ENCODE data around the gene DDX28.
"Not testable (repeated sequence)": the region's sequence is repeated elsewhere in the genome, so short reads cannot be mapped to it uniquely, and the experiment has no call there.

Gene DDX28

DNA sequence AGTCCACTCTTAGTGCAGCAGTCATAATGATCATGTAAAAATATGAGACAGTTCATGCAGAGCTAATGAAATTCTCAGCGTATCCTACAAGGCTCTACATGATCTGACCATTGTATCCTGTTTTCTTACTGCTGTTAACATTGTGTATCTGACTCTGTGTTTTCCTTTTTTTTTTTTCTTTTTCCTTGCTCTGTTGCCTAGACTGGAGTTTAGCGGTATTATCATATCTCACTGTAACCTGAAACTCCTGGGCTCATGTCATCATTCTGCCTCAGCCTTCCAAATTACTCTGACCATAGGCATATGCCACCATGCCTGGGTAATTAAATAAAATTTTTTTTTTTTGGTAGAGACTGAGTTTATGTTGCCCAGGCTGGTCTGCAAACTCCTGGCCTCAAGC, 12.2 kb upstream of the DDX28 start:
- DNase-seq = no peak

DNA sequence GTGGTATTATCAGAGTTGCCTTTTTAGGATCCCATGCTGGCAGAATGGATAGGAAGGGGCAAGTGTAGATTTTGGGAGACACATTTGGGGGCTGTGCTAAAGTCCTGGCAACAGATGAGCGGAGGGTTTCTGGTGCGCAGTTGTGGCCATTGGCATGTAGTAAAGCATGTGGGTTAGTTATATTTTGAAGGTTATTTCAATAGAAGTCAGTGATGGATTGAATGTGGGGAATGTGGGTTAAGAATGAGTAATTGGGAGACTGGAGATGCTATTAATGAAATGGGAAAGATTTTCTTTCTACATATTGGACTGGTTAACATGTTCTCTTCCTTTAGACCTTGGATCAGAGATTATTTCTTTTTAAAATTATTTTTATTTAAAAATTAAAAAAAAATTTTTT, 10.1 kb upstream of the DDX28 start:
- DNase-seq = no peak

DNA sequence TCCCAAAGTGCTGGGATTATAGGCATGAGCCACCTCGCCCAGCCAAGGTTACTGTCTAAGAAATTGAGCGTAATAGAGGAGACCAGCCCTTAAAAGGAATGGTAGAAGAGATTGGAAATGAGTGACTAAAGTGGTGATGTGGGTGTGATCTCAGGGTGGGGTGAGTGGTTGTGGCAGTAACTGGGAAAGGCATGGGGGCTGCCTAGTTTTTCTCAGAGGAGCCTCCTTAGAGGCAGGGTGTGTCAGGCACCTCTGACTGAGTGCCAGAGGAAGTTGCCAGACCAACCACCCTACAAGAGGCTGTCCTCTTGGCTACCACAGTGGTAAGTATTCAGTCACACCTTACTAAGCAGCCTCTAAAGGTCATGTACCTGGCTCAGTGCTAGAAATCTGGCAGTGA, 8.9 kb upstream of the DDX28 start:
- DNase-seq = no peak

DNA sequence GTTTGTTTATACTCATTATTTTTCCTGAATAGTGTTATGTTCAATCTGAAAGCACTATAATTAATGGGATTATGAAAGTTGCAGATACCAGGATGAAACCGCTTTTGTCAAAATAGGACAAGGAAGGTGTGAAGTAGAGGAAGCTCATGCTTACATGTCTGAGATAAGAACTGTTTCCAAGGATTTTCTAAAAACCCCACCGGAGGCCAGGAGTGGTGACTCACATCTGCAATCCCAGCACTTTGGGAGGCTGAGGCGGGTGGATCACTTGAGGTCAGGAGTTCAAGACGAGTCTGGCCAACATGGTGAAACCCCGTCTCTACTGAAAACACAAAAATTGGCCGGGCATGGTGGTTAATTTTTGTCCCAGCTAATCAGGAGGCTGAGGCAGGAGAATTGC, 7.1 kb upstream of the DDX28 start:
- DNase-seq = not testable (repeated sequence)

DNA sequence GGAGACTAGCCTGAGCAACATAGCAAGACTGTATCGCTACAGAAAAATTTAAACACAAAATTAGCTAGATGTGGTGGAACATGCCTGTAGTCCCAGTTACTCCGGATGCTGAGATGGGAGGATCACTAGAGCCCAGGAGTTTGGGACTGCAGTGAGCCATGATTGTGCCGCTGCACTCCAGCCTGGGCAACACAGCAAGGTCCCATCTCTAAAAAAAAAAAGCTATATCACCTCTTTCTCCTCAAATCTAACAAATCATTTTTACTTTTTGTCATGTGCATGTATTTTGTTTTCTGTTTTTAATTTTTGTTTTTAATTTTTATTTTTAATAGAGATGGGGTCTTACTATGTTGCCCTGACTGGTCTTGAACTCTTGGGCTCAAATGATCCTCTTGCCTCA, 6.0 kb upstream of the DDX28 start:
- no peak for DNase-seq

DNA sequence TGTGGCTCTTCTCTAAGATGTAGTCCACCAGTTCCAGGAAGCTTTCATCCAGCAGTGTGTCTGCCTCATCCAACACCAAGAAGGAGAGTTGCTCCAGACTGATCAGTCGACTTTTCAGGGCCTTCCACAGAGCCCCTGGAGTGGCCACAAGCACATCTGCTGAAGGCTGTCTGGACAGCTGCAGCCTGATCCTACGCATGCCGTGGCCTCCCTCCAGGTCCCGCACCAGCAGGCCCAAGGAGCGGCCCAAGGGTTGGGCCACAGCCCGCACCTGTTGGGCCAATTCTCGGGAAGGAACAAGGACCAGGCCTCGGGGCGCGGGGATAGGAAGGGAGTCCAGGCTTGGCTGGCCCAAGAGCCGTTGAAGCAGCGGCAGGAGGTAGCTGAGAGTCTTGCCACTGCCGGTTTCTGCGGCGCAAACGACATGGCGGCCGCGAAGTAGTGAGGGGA, 729 bp downstream of the DDX28 start:
- DNase-seq = no peak

DNA sequence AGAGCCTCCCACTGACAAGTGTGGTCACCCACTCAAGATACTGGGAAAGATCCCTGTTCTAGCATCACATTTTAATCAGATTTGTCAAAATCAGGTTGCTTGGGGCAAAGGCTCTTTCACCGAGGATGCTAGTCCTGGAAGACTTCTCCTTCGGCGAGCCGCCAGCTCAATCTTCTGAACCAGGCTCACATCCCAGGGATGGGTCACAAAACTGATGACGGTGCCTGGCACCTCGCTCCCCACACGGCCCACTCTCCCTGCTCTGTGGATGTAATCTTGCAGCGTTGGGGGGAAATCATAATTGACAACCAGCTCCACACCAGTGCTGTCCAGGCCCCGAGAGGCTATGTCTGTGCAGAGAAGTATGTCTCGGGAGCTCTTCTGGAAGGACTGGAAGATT, 1.5 kb downstream of the DDX28 start:
- no peak for DNase-seq

DNA sequence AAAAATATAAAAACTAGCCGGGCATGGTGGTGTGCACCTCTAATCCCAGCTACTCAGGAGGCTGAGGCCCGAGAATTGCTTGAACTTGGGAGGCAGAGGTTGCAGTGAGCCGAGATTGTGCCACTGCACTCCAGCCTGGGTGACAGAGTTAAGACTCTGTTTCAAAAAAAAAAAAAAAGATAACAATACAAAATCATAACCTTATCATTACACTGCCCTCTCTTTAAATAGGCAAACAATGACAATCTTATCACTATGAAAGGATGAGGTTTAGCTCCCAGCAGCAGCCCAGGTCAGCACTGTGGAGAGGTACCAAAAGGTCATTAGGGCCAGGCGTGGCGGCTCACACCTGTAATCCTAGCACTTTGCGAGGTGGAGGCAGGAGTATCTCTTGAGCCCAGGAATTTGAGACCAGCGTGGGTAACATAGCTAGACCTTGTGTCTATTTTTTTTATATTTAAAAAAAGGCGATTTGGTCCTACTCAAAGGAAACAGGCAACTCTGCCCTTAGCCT, 3.8 kb downstream of the DDX28 start:
- DNase-seq = no peak

DNA sequence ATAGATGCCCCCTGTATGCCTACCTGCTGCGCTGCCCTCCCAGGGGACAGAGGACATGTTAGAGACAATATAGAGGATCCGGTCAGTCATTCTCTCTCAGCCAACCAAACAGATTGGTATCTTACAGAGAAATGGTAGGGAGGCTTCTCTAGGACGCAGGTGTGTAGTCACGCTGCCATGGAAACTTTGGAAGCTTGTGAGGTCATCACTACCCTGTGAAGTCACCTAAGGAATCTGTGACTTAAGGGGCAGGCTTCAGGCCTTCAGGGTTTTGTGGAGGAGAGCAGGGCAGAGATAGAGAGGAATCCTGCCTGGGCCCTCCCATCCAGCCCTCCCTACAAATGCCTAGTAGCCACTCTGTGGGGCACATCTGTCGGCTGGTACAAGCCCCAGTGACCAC, 7.4 kb downstream of the DDX28 start, which contains the start of gene DPEP2NB:
Gene DPEP2NB, minus strand, starts transcription at position 231 of the 400 bp plus-strand sequence. Its CDS starts 141 bp downstream, at position 90.
- no peak for DNase-seq

DNA sequence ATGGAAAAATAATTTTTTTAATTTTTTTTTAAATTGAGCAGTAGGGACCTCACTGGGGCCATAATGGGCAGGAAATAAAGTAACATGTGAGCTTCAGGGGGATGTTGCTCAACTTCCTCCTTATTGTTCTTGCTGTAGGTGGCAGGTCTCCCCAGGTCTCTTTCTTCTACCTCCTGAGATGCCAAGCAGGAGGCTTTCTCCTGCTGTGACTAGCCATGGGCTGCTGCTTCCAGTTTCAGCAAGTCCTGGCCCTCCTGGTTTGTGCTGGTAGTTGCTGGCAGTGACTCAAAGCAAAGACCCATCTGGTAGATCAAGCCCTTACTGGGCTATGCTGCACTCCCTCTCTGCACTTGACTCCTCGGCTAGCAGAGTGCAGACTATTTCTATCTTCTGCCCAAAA, 9.6 kb downstream of the DDX28 start:
- DNase-seq = no peak

DNA sequence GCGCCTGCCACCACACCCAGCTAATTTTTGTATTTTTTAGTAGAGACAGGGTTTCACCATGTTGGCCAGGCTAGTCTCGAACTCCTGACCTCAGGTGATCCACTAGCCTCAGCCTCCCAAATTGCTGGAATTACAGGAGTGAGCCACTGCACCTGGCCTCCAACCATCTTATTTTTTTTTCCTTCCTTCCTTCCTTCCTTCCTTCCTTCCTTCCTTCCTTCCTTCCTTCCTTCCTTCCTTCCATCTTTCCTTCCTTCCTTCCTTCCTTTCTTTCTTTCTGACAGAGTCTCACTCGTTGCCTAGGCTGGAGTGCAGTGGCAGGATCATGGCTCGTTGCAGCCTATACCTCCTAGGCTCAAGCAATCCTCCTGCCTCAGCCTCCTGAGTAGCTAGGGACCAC, 13.2 kb downstream of the DDX28 start:
- not testable (repeated sequence) for DNase-seq

DNA sequence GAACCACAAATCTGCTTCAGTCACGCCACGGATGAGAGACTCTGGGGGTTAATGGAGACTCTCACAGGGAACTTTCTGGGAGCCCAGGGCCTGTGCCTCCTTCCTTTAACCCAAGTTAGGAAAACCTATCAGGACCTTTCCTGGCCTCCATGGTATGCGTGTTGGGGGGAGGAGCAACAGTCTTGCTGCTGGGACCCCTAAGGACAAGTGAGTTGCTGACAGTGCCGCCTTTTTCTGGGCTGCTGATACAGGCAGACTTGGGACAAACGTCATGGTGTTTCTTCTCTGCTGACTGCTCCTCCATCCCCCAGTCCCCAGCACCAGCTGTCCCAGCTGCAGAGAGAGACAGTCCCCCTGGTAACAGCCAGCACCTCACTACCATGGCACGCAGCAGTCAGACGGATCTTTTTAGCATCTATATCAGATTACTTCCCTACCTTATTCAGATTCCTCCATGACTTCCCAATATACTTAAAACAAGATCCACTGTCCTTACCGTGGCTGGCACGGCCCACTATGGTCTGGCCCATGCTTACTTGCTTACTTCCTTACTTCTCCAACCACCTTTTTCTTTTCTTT, 13.8 kb downstream of the DDX28 start:
- DNase-seq = no peak

DNA sequence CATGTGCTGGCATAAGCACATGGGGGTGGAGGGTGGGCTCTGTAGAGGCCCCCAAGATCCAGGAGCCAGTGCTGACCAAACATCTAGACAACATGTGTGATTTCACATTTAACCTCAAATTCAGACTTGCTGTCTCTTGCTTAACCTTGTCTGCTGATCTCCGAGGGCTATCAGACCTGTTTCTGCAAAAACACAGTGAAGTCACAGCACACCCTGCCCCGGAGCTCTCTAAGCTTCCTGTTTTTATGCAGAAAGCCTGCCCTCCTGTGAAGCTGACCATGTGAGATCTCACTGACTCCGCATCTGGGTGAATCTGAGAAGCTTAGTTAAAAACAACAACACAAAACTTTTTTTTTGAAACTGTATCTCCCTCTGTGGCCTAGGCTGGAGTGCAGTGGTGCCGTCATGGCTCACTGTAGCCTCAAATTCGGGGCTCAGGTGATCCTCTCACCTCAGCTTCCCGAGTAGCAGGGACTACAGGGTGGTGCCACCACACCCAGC, 17.2 kb downstream of the DDX28 start:
- peak; percentile 52 for DNase-seq

DNA sequence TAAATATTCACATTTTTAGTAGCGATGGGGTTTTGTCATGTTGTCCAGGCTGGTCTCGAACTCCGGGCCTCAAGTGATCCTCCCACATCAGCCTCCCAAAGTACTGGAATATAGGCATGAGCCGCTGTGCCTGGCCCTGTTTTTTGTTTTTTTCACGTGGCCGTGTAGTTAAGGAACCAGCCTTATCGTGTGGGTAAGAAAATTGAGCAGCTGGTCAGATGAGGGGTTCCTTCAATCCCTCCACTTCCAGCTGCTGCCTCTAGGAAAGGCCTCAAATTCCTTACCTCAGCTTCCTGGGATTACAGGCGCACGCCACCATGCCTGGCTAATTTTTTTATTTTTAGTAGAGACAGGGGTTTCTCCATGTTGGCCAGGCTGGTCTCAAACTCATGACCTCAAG, 17.8 kb downstream of the DDX28 start:
- DNase-seq = no peak

DNA sequence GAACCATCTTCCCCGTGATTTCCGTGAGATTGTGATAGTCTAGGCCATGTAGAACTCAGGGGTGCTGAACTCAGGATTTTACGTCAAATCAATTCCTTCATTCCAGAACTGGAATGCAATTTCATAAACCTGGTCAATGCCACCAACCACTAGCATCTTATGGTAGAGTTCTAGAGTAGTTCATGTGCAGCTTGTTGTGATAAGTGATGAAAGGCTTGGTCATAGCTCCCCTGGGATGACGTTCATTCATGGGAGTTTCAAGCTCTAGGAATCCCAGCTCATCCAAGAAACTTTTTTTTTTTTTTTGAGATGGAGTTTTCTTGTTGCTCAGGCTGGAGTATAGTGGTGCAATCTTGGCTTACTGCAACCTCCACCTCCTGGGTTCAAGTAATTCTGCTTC, 20.0 kb downstream of the DDX28 start:
- DNase-seq = no peak

DNA sequence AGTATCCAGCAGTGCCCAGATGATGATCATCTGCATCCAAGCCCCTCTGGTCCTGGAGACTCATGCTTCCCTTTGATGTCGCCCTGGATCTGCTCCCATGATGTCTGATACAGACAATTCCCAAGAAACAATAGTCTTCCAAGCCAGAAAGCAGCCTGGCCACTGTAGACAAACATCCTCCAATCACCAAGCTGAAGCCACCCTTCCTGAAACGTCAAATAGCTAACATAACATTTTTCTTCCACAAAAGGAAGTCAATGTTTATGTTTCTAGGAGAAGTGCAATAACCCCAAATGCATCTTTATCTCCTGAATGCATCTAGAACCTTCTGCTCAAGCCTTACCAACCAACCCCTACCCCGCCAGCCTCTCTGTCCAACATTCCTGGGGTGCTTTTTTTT, 22.6 kb downstream of the DDX28 start:
- no peak for DNase-seq

DNA sequence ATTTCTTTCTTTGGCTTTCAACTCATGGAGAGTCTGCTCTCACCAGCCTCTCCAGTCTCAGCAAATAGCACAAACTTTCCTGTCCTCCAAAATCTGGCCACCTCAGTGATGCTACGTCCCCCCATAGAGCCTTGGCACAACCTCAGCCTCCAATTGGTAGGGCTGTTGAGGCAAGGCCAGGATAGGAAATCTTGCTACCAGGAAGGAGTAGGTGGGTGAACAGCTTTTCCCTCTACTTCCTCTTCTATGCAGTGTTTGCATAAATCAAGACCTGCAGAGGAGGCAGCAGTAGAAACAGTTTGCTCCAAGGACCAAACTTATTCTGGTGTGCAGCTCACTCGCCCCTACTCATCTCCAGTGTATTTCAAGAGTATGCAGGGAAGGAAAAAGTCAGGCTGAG, 23.0 kb downstream of the DDX28 start:
- no peak for DNase-seq

DNA sequence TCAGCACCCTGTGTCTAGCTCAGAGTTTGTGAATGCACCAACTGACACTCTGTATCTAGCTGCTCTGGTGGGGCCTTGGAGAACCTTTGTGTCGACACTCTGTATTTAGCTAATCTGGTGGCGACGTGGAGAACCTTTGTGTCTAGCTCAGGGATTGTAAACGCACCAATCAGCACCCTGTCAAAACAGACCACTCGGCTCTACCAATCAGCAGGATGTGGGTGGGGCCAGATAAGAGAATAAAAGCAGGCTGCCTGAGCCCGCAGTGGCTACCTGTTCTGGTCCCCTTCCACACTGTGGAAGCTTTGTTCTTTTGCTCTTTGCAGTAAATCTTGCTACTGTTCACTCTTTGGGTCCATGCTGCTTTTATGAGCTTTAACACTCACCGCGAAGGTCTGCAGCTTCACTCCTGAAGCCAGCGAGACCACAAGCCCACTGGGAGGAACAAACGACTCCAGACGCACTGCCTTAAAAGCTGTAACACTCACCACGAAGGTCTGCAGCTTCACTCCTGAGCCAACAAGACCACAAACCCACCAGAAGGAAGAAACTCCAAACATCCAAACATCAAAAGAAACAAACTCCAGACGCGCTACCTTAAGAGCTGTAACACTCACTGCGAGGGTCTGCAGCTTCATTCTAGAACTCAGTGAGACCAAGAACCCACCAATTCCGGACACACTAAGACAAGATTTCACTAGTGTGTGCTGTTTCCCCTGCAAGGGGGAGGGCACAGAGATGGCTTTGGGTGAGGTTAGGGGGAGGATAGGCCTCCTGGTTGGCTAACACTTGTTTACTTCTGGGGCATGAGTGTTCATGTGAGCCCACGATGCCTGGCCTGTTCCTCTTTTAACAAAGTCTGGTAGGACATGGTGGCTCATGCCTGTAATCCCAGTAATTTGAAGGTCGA, 24.0 kb downstream of the DDX28 start, which contains the start of gene DPEP2:
Gene DPEP2, minus strand, starts transcription at position 706 of the 910 bp plus-strand sequence. CDS start 6,272 bp downstream, outside the sequence.
- not testable (repeated sequence) for DNase-seq

DNA sequence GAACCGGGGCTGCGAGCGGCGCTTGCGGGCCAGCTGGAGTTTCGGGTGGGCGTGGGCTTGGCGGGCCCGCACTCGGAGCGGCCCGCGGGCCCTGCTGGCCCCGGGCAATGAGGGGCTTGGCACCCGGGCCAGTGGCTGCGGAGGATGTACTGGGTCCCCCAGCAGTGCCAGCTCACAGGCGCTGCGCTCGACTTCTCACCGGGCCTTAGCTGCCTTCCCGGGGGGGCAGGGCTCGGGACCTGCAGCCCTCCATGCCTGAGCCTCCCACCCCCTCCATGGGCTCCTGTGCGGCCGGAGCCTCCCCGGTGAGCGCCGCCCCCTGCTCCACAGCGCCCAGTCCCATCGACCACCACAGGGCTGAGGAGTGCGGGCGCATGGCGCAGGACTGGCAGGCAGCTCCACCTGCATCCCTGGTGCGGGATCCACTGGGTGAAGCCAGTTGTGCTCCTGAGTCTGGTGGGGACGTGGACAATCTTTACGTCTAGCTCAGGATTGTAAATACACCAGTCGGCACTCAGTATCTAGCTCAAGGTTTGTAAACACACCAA, 24.7 kb downstream of the DDX28 start:
- DNase-seq = not testable (repeated sequence)

DNA sequence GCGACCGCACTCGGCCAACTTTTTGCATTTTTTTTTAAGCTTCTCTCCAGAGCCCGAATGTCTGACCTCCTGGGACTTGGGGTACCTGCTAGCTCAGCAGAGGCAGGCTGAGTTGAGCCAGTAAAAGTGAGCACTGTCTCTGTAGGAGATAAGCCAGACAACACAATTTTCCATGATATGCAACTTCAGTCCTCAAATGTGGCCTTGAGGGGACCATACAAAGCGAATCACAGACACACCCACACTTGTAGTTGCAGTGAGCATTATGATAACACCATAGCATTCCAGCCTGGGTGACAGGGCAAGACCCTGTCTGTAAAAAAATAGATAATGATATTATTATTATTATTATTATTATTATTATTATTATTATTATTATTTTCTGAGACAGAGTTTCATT, 26.4 kb downstream of the DDX28 start:
- DNase-seq = no peak

DNA sequence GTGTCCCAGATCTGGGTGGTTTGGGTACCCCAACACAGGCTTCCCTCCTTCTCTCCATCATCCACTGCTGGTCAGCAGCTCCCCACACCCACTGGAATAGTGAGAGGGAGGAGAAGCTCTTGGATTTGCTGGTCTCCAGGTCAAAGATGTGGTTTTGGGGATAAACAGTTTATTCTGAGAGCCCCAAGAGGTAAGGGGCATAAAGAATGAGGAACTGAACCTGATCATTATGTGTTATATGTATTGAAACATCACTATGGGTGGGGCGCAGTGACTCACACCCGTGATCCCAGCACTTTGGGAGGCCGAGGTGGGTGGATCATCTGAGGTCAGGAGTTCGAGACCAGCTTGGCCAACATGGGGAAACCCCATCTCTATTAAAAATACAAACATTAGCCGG, 27.6 kb downstream of the DDX28 start:
- DNase-seq = no peak

DNA sequence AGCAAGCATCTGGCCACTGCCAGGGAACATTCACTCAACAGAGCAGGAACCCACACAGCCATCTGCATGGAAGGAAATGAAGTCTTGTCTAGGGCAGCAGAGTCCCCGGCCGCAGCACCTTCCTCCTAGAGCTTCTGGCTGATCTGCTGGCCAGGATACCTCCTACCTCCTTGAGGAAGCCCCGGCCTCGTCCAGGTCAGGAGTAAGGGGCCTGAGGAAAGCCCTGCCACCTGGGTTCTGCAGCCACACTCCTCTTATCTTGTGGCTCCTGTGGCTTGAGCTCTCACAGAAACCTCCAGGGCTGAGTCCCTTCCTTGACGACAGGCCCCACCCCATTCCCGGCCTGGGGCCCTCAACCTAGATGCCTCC, 29.0 kb downstream of the DDX28 start:
- DNase-seq = not testable (repeated sequence)

DNA sequence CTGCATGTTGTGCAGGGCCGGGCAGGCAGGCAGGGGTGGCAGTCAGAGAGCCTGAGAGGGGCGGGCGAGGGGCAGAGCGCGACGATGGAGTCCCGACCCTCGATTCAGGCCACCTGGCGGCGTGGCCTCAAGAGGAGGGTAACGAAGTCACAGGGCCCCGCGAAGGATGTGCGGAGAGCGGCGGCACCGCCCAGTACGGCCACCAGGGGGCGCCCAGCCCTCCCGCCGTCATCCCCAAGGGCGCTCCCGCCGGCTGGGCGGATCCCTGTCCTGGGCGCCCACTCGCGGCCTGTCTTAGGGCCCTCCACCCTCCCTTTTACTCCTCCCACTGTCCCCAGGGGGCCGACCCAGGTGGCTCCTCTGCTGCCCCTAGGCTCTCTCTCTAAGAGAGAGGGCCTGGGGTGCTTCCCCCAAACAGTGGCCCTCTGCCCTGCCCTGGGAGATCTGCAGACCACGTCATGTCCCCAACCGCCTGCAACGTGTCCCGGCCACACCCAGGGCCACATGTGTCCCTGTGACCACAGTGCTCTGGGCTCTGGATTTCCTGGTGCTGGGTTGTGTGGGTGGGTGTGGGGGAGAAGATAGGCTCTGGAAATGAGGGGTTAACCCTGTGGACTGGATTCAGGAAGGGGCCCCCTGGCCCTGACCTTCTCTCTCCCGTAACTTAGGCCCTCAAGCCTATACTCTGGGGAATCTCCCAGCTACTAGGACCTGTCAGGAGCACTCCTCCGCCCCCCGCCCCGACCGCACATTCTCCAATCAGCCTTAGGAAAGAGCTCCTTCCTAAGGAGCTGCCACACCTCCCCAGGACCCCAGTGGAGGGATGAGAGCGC, 29.6 kb downstream of the DDX28 start:
- peak; percentile 92 for DNase-seq

Data from activated CD4-positive, CD25-positive, alpha-beta regulatory T cell treated with anti-CD3 and anti-CD28 coated beads, Interleukin-2, amount 50 U/mL, for 72 hours (primary cell).